Stomach (tissue), 4 donors: ENCODE results near the gene OSBPL6.

Experiments used
- CTCF ChIP-seq, 7 experiments: fragments of 450-650 bp in 4 of 7; fragments of 200-600 bp in 3 of 7; sonication (generic) in 3 of 7; IDR thresholded peaks; one replicate each; pipeline ENCODE4 v1.5.1; 2016 to 2019; ENCODE audit warnings: antibody characterized with exemption in 7 of 7, control low read depth in 2 of 7, mild to moderate bottlenecking in 1 of 7
- POLR2A ChIP-seq, 4 donors: fragments of 450-650 bp; IDR thresholded peaks; one replicate each; pipeline ENCODE4 v1.6.1; 2016; ENCODE audit warnings: antibody characterized with exemption in 4 of 4, control low read depth in 2 of 4, mild to moderate bottlenecking in 1 of 4, moderate library complexity in 1 of 4

- TF ChIP-seq POLR2A (IDR thresholded peaks at IDR 0.05) (no peak), CTCF (IDR thresholded peaks at IDR 0.05) (no peak)
Observed at GRCh38 chr2:178271629-178272333, 77.5 kb downstream of the OSBPL6 start.
